AG10803 (cell line): ENCODE measurements around the gene KRTAP5-6.

Source experiments
- DNase-seq: peaks from one replicate; pipeline ENCODE4 v3.0.0; 2010; ENCODE audit warnings: low read depth
- H3K4me3 ChIP-seq: 2 replicates; pipeline ENCODE4 v1.5.1; 2011; ENCODE audit warnings: mild to moderate bottlenecking, low read length, control low read depth
- TF ChIP-seq, protein P1 (sequence below): conservative IDR thresholded peaks from 2 replicates; pipeline ENCODE4 v1.5.1; 2011; ENCODE audit warnings: mild to moderate bottlenecking, low read length, control low read depth, inconsistent platforms

The KRTAP5-6 gene

DNA sequence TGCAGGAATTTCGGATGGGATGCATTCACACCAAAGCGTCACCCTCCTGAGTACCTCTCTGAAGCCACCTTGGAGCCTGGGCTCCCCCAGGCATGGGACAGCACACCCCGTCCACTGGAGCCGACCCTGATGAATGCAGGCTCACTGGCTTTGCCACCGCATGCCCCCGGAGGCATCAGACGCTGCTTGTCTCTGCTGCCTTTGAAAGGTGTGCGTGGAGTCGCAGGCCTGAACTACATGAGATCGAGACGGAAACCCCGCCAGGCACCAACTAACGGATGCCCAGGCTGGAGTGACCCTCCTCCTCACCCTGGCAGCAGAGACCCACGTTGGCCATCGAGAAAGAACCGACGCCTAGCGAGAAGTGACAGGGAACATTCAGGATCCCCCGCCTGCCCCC is 45.0 kb upstream of the KRTAP5-6 start:
- TF ChIP-seq, protein P1, sequence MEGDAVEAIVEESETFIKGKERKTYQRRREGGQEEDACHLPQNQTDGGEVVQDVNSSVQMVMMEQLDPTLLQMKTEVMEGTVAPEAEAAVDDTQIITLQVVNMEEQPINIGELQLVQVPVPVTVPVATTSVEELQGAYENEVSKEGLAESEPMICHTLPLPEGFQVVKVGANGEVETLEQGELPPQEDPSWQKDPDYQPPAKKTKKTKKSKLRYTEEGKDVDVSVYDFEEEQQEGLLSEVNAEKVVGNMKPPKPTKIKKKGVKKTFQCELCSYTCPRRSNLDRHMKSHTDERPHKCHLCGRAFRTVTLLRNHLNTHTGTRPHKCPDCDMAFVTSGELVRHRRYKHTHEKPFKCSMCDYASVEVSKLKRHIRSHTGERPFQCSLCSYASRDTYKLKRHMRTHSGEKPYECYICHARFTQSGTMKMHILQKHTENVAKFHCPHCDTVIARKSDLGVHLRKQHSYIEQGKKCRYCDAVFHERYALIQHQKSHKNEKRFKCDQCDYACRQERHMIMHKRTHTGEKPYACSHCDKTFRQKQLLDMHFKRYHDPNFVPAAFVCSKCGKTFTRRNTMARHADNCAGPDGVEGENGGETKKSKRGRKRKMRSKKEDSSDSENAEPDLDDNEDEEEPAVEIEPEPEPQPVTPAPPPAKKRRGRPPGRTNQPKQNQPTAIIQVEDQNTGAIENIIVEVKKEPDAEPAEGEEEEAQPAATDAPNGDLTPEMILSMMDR = no peak
- H3K4me3 ChIP-seq = no peak overlapping the region
- no peak for DNase-seq

- TF ChIP-seq, protein P1 = no peak
- no peak overlapping the region for H3K4me3 ChIP-seq
- DNase-seq = no peak
Observed at GRCh38 chr11:1652442-1652770, 44.6 kb upstream of the KRTAP5-6 start.

GRCh38 chr11:1652771-1653540 is 44.0 kb upstream of the KRTAP5-6 start:
- H3K4me3 ChIP-seq = no peak overlapping the region
- DNase-seq = peak; percentile 34
- TF ChIP-seq, protein P1 = peak; percentile 84

DNA sequence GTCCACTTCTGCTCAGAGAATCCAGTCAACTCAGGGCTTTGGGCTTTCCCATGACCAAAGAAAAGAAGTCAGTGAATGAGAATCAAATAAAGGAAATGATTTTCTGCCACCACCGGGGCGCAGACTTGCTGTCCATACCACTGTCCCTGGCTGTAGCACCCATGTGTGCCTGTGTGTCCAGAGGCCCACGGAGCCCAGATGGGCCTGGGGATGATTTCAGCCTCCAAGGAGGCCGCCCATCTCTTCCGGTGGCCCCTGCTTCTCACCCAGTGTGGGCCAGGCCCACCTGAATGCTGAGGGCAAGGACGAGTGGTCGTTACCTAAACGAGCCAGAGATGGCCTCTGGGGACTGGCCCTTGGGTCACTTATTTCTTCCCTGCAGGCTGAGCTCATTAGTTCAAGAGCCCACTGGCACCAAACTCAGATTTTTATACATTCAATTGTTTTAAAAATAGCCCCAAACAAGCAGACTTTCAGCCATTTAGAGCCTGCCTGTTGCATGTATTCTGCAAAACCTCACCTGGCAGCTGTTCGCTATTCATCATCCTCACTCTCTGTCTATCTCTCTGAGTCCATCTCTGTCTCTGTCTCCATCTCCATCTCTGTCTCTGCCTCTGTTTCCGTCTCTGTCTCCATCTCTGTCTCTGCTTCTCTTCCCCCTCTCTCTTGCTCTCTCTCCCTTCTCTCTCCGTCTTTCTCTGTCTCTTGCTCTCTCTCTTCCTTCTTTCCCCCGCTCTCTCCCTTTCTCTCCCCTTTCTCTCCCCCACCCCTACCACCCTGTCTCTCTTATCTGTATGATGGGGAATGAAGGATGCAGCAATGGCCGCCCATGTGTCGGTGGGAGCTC is 43.2 kb upstream of the KRTAP5-6 start:
- no peak overlapping the region for H3K4me3 ChIP-seq
- TF ChIP-seq, protein P1 = no peak
- DNase-seq = no peak

- TF ChIP-seq, protein P1 = no peak
- DNase-seq = no peak
- H3K4me3 ChIP-seq = no peak overlapping the region
Observed at GRCh38 chr11:1654388-1655167, 42.4 kb upstream of the KRTAP5-6 start.

GRCh38 chr11:1655168-1656060 is 41.6 kb upstream of the KRTAP5-6 start:
- DNase-seq = no peak
- TF ChIP-seq, protein P1 = no peak
- no peak overlapping the region for H3K4me3 ChIP-seq
